Right lobe of liver (tissue), 6 donors: ENCODE measurements around the gene NRAP. TPM values are rescaled to one million over a fixed set of nuclear protein-coding genes. Genes with fewer than 3 reads are reported as not detected.

Source experiments
- ATAC-seq, 4 donors: fragments of 200-7000 bp; cut with Tn5 transposase; one replicate each; pipeline ENCODE4 v1.9.1; 2020; ENCODE audit warnings: mild to moderate bottlenecking in 4 of 4, moderate library complexity in 4 of 4
- DNase-seq, 3 donors: peaks; one replicate each; pipeline ENCODE4 v3.0.0-alpha.2; 2020
- H3K27ac ChIP-seq, 3 donors: fragments of 200-600 bp; one replicate each; pipeline ENCODE4 v1.8.0; 2022
- H3K27me3 ChIP-seq, 2 donors: fragments of 200-600 bp; one replicate each; pipeline ENCODE4 v1.8.0; 2022
- H3K36me3 ChIP-seq, 4 donors: fragments of 200-600 bp; sonication (generic) in 1 of 4; one replicate each; pipeline versions ENCODE4 v1.5.1 to v1.8.0; 2017 to 2022; ENCODE audit warnings: control low read depth in 1 of 4
- H3K4me1 ChIP-seq, 4 donors: fragments of 200-600 bp; sonication (generic) in 1 of 4; one replicate each; pipeline versions ENCODE4 v1.5.1 to v1.8.0; 2017 to 2022; ENCODE audit warnings: control low read depth in 1 of 4
- H3K4me3 ChIP-seq, 3 donors: fragments of 200-600 bp; one replicate each; pipeline ENCODE4 v1.8.0; 2022
- H3K9me3 ChIP-seq, 4 donors: fragments of 200-600 bp; sonication (generic) in 1 of 4; one replicate each; pipeline versions ENCODE4 v1.5.1 to v1.8.0; 2017 to 2022; ENCODE audit warnings: control low read depth in 1 of 4
- CTCF ChIP-seq, 4 donors: fragments of 200-600 bp in 3 of 4; fragments of 450-650 bp in 1 of 4; IDR thresholded peaks; one replicate each; pipeline versions ENCODE4 v1.5.1 to v1.8.0; 2016 to 2022; ENCODE audit warnings: antibody characterized with exemption in 4 of 4, mild to moderate bottlenecking in 2 of 4
- POLR2A ChIP-seq: fragments of 450-650 bp; IDR thresholded peaks from one replicate; pipeline ENCODE4 v1.6.1; 2017; ENCODE audit warnings: antibody characterized with exemption, mild to moderate bottlenecking
- WGBS: methylation state at CpG from one replicate; pipeline ENCODE4 v1.1.6; 2018; ENCODE audit warnings: low coverage, low lambda C conversion rate; ENCODE audit not compliant: insufficient coverage; ENCODE audit errors: missing lambda C conversion rate; 5-methylcytosine and 5-hydroxymethylcytosine counted together
- intact Hi-C, 2 donors: fragments of 100-400 bp; cut with DNase I; formaldehyde crosslinking; loops; one replicate each; pipeline versions ENCODE4 v1.11.2 to v1.14.1; 2022
- total RNA-seq, 6 experiments: library from RNA; depleted of rRNA in 2 of 6; stranded (reverse); fragments of >200 nt in 2 of 6; fragmentation: NEBNext Ultra II Directional in 3 of 6; extraction: Animal tissue kit (Norgen Biotek cat#: 25700) in 3 of 6; gene quantifications; one replicate each; pipeline versions ENCODE4 v1.1.0 to v1.2.4, GENCODE V29; 2016 to 2023
- donor health status: DM: no; HTN: yes; CAD: no.
- donor health status: DM: no; HTN: no; CAD: no.
- donor health status: DM: no; HTN: no; CAD: no.
- donor health status: DM: no; HTN: yes; CAD: no.
- donor health status: DM: no; HTN: yes; CAD: no.

The NRAP gene
- total RNA-seq, 6 experiments from 2014 or later: 0.07 to 1.9 (median 0.22) TPM; not detected in 1

DNA sequence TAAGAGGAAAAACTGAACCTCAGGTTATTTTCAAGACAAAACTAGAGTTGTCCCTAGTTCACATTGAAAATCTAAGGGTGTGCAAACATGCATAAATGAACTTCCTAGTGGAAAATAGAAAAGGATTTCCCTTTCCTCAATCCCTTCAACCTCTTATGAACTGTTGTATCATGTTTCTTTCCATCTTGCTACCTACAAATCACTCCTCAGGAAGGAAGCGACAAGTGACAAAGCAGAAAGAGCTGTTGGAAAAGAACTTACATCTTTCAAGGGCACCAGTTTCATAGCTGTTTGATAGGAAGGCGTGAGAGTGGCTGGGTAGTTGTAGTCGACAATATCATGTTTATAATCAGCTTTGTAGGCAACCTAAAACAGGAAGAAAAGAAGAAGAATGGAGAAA, 23.9 kb downstream of the NRAP start:
- WGBS: 70% methylated on average over 3 of the region's 3 CpGs
- intact Hi-C loops: no loop called here
- Histone ChIP-seq H3K9me3 (no peaks in the 10 kb centered on the region), H3K36me3 (no peaks in the 10 kb centered on the region), H3K27me3 (no peaks in the 10 kb centered on the region), H3K4me3 (no peak overlapping the region), H3K4me1 (peaks cover 0 to 15% (median 0%) of the 10 kb centered on the region in 4 donors), H3K27ac (no peak overlapping the region)
- ATAC-seq (no peak), DNase-seq (no peak)
- TF ChIP-seq POLR2A (no peak), CTCF (IDR thresholded peaks at IDR 0.05) (no peak)

- intact Hi-C loops: no loop called here
Observed at GRCh38 chr10:113631684-113632367, 32.0 kb downstream of the NRAP start.

GRCh38 chr10:113630929-113631533, 32.8 kb downstream of the NRAP start:
- no peak for DNase-seq
- Histone ChIP-seq H3K27me3 (no peaks in the 10 kb centered on the region), H3K36me3 (no peaks in the 10 kb centered on the region), H3K4me3 (no peak overlapping the region), H3K9me3 (no peaks in the 10 kb centered on the region), H3K4me1 (peaks cover 0 to 27% (median 11%) of the 10 kb centered on the region in 4 donors), H3K27ac (peak overlapping the region in 2 of 3 donors; percentile 34 to 56)
- intact Hi-C loops: no loop called here
- TF ChIP-seq POLR2A (no peak), CTCF (IDR thresholded peaks at IDR 0.05) (no peak)
- peak; percentile 78 to 82 (median 80) for ATAC-seq
- 31% methylated on average over 5 of the region's 5 CpGs for WGBS

More at GRCh38 chr10:113631684-113632367, 32.0 kb downstream of the NRAP start:
- ATAC-seq (peak in 3 of 4 donors; percentile 8 to 21 (median 11)), DNase-seq (no peak)
- H3K27ac ChIP-seq: peak overlapping the region in 2 of 3 donors; percentile 34 to 56
- TF ChIP-seq POLR2A (no peak), CTCF (IDR thresholded peaks at IDR 0.05) (no peak)
- peaks cover 0 to 27% (median 11%) of the 10 kb centered on the region in 4 donors for H3K4me1 ChIP-seq
- H3K36me3 ChIP-seq: no peaks in the 10 kb centered on the region
- no peak overlapping the region for H3K4me3 ChIP-seq
- H3K9me3 ChIP-seq: no peaks in the 10 kb centered on the region
- no peaks in the 10 kb centered on the region for H3K27me3 ChIP-seq
- WGBS: 36% methylated on average over 6 of the region's 6 CpGs

- no peaks in the 10 kb centered on the region for H3K36me3 ChIP-seq
- H3K27ac ChIP-seq: no peak overlapping the region
- ATAC-seq: no peak
- 100% methylated on average over 1 of the region's 2 CpGs for WGBS
- H3K9me3 ChIP-seq: no peaks in the 10 kb centered on the region
- no peak for DNase-seq
- intact Hi-C loops: no loop called here
- no peak overlapping the region for H3K4me3 ChIP-seq
- H3K27me3 ChIP-seq: no peaks in the 10 kb centered on the region
- peaks cover 0 to 27% (median 11%) of the 10 kb centered on the region in 4 donors for H3K4me1 ChIP-seq
- TF ChIP-seq CTCF (IDR thresholded peaks at IDR 0.05) (no peak), POLR2A (no peak)
Observed at GRCh38 chr10:113628607-113629153, 35.2 kb downstream of the NRAP start.
